K562 (cell line): ENCODE measurements around the gene ALOX5. TPM values are rescaled to one million over a fixed set of nuclear protein-coding genes. Genes with fewer than 3 reads are reported as not detected.

Experiments
- ARID1B ChIP-seq: fragments of 450-650 bp; IDR thresholded peaks from 2 replicates; pipeline ENCODE4 v1.6.1; 2016; ENCODE audit warnings: antibody characterized with exemption, mild to moderate bottlenecking, inconsistent platforms
- CBX1 ChIP-seq: sonication (generic); IDR thresholded peaks from 2 replicates; pipeline ENCODE4 v1.6.1; 2016; ENCODE audit warnings: antibody characterized with exemption, low read depth, mild to moderate bottlenecking
- HNRNPH1 ChIP-seq: fragments of 200-400 bp; formaldehyde crosslinking; optimal IDR thresholded peaks from 2 replicates; pipeline ENCODE3; 2017; ENCODE audit warnings: low read depth, mild to moderate bottlenecking, low read length, moderate library complexity
- JUN ChIP-seq, 2 experiments: sonication (generic) in 1 of 2; formaldehyde crosslinking in 1 of 2; IDR thresholded peaks; 2 replicates each; pipeline versions ENCODE4 v1.6.1 to v1.8.0; 2012 to 2022; ENCODE audit warnings: borderline replicate concordance in 2 of 2, mild to moderate bottlenecking in 2 of 2, improper control_type of control experiment in 1 of 2, low read depth in 1 of 2, low read length in 1 of 2, missing genetic modification reagents in 1 of 2
- KDM2B ChIP-seq: fragments of 250-450 bp; sonication (Bioruptor Pico); IDR thresholded peaks from 2 replicates; pipeline ENCODE4 v1.8.0; 2021; ENCODE audit warnings: mild to moderate bottlenecking, moderate library complexity
- ZNF263 ChIP-seq: sonication (generic); formaldehyde crosslinking; IDR thresholded peaks from 2 replicates; pipeline ENCODE4 v1.8.0; 2022; ENCODE audit warnings: mild to moderate bottlenecking, missing genetic modification reagents, borderline replicate concordance
- polyA plus RNA-seq, 8 experiments: library from polyadenylated mRNA; depleted of rRNA in 4 of 8; stranded (reverse) in 5 of 8; unstranded in 3 of 8; fragments of >200 nt; fragmentation: Nextera tagmentation in 2 of 8; fragmentation: Illumina TruSeq in 1 of 8; extraction: Ambion mirVana in 2 of 8; extraction: Trizol in 1 of 8; gene quantifications; 2 replicates each; pipeline versions ENCODE4 v1.2.1 to v1.2.3, GENCODE V29; 2011 to 2014; ENCODE audit warnings: inconsistent platforms in 1 of 8, missing spikeins in 1 of 8
- total RNA-seq, 7 experiments: library from RNA; depleted of rRNA in 6 of 7; stranded (reverse); fragments of >200 nt in 6 of 7; fragmentation: Illumina TruSeq in 2 of 7; extraction: Trizol in 2 of 7; gene quantifications; 2 replicates each; pipeline versions ENCODE4 v1.2.1 to v1.2.3, GENCODE V29; 2011 to 2021; ENCODE audit warnings: low replicate concordance in 1 of 7
- TF ChIP-seq, protein P1 (sequence below): fragments of 250-450 bp; sonication (Bioruptor Pico); IDR thresholded peaks from 2 replicates; pipeline ENCODE4 v1.8.0; 2021; ENCODE audit warnings: moderate library complexity, mild to moderate bottlenecking, inconsistent platforms
- TF ChIP-seq, protein P2 (sequence below): fragments of 450-650 bp; IDR thresholded peaks from 2 replicates; pipeline ENCODE4 v1.6.1; 2016; ENCODE audit warnings: borderline replicate concordance

The ALOX5 gene
- total and polyA plus RNA-seq, 9 of the 15 experiments (the other 6 are each of a cell fraction or from before 2014, with no cell fraction given), result 0.10 to 2.4 (median 1.4) TPM

DNA sequence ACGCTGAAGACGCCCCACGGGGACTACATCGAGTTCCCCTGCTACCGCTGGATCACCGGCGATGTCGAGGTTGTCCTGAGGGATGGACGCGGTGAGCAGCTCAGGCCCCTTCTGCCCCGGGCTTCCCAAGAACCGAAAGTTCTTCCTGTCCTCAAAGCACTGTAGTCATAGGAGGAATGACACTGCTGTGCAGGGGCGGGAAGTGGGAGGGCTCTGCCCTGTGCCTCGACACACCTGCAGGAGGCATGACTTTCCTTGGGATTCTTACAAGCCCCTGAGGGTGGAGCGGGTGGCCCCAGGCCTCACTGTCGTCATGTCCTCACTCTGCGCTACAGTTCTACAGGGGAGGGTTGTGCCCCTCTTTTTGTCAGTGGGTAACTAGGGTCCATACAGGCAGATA is 8.6 kb downstream of the ALOX5 start (continued):
- TF ChIP-seq JUN (IDR thresholded peaks at IDR 0.05; ENCODE audit: borderline replicate concordance, low read depth, low read length) (no peak), JUN (CRISPR knock-in tag; IDR thresholded peaks at IDR 0.05; ENCODE audit: borderline replicate concordance) (no peak), ARID1B (no peak), CBX1 (no peak), HNRNPH1 (no peak), ZNF263 (no peak), KDM2B (CRISPR knock-in tag) (no peak)
- TF ChIP-seq, protein P1, sequence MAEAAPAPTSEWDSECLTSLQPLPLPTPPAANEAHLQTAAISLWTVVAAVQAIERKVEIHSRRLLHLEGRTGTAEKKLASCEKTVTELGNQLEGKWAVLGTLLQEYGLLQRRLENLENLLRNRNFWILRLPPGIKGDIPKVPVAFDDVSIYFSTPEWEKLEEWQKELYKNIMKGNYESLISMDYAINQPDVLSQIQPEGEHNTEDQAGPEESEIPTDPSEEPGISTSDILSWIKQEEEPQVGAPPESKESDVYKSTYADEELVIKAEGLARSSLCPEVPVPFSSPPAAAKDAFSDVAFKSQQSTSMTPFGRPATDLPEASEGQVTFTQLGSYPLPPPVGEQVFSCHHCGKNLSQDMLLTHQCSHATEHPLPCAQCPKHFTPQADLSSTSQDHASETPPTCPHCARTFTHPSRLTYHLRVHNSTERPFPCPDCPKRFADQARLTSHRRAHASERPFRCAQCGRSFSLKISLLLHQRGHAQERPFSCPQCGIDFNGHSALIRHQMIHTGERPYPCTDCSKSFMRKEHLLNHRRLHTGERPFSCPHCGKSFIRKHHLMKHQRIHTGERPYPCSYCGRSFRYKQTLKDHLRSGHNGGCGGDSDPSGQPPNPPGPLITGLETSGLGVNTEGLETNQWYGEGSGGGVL (CRISPR knock-in tag), result no peak
- TF ChIP-seq, protein P2, sequence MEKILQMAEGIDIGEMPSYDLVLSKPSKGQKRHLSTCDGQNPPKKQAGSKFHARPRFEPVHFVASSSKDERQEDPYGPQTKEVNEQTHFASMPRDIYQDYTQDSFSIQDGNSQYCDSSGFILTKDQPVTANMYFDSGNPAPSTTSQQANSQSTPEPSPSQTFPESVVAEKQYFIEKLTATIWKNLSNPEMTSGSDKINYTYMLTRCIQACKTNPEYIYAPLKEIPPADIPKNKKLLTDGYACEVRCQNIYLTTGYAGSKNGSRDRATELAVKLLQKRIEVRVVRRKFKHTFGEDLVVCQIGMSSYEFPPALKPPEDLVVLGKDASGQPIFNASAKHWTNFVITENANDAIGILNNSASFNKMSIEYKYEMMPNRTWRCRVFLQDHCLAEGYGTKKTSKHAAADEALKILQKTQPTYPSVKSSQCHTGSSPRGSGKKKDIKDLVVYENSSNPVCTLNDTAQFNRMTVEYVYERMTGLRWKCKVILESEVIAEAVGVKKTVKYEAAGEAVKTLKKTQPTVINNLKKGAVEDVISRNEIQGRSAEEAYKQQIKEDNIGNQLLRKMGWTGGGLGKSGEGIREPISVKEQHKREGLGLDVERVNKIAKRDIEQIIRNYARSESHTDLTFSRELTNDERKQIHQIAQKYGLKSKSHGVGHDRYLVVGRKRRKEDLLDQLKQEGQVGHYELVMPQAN, result no peak
